ENCODE data around the gene TSPAN31.
A peak's percentile ranks its signal among the peaks of the same experiment; 100 is the strongest.

Gene TSPAN31

DNA sequence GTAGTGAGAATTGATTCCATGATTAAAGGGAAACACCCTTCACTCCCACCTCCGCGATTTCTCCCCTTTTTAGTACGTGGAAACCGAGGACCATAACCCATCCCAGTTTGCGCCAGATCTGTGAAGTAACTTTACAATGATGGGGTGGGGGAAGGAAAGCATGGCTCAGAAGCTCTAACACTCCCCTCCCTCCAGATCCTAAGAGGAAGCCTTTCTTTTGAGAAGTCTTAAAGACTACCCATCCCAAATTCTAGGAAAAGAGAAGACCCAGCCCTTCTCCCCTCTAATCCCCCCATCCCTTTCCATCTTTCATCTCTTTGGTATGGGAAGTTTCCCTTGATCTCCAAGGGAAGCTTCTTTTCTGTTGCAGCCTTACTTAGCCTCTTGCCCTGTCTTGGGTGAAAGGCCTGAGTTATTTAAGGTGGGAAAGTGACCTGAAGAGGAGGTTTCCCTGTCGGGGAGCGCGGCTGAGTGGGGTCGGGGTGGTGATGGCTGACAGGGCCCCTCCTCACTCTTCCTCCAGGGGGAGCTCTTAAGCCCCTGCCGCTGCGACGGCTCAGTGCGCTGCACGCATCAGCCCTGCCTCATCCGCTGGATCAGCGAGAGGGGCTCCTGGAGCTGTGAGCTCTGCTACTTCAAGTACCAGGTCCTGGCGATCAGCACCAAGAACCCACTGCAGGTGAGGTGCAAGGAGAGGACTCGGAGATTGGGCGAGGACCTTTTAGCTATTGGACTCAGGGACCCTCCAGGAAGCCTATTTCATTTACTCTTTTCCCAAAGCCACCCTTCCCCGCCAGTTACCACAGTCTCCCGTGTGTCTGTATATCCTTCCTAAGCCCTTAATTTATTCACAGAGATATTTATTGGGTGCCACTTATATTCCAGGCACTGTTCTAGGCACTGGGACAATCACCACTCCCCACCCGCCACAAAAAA, 11.8 kb downstream of the TSPAN31 start:
- Histone ChIP-seq H3K9ac (peak overlapping the region in 5 of 11 experiments; percentile 70 to 87 (median 77); a peak in 10 of 22 replicates), H3K4me1 (peaks cover 31 to 40% (median 37%) of the 10 kb centered on the region in 10 experiments), H4K20me1 (peaks cover 3 to 43% (median 18%) of the 10 kb centered on the region in 11 experiments; a peak in 13 of 22 replicates), H3K4me2 (peak overlapping the region; percentile 93 to 100 (median 99)), H3K27me3 (peaks cover 39 to 81% (median 75%) of the 10 kb centered on the region in 11 experiments), H3K27ac (peak overlapping the region in 3 of 11 experiments; percentile 52 to 67 (median 63); a peak in 6 of 22 replicates), H3K4me3 (peak overlapping the region; percentile 60 to 84 (median 69); a peak in 18 of 20 replicates), H3K36me3 (peaks cover 0 to 18% (median 0%) of the 10 kb centered on the region in 11 experiments; a peak in 9 of 22 replicates), H3K9me3 (replicated peaks in 1 of 11) (no peaks in the 10 kb centered on the region)
- no peak for TF ChIP-seq Cebpa-rat (IDR thresholded peaks at IDR 0.05)

DNA sequence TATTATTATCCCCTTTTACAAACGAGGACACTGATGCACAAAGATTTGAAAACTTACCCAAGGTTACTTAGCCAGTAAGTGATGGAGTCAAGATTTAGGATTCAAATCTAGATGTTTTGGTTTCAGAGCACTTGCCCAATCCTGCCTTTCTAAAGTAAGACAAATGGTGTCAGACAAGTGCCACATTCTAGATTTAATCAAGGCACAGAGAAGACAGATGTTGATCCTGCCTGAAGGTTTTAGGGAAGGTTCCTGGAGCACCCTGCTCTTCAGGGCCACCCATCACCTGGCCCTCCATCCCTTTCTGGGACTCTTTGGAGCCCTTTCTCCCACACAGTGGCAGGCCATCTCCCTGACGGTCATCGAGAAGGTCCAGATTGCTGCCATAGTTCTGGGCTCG, 12.9 kb downstream of the TSPAN31 start:
- H3K36me3 ChIP-seq: peaks cover 0 to 18% (median under 1%) of the 10 kb centered on the region in 11 experiments; a peak in 9 of 22 replicates
- no peak overlapping the region for H3K4me3 ChIP-seq
- peaks cover 44 to 91% (median 85%) of the 10 kb centered on the region in 11 experiments for H3K27me3 ChIP-seq
- H3K27ac ChIP-seq: no peak overlapping the region
- H3K4me2 ChIP-seq: no peak overlapping the region
- no peaks in the 10 kb centered on the region for H3K9me3 ChIP-seq (replicated peaks in 1 of 11)
- H3K4me1 ChIP-seq: peaks cover 28 to 37% (median 34%) of the 10 kb centered on the region in 10 experiments
- no peak overlapping the region for H3K9ac ChIP-seq
- peaks cover 3 to 54% (median 18%) of the 10 kb centered on the region in 11 experiments; a peak in 13 of 22 replicates for H4K20me1 ChIP-seq
- no peak for TF ChIP-seq Cebpa-rat (IDR thresholded peaks at IDR 0.05)

DNA sequence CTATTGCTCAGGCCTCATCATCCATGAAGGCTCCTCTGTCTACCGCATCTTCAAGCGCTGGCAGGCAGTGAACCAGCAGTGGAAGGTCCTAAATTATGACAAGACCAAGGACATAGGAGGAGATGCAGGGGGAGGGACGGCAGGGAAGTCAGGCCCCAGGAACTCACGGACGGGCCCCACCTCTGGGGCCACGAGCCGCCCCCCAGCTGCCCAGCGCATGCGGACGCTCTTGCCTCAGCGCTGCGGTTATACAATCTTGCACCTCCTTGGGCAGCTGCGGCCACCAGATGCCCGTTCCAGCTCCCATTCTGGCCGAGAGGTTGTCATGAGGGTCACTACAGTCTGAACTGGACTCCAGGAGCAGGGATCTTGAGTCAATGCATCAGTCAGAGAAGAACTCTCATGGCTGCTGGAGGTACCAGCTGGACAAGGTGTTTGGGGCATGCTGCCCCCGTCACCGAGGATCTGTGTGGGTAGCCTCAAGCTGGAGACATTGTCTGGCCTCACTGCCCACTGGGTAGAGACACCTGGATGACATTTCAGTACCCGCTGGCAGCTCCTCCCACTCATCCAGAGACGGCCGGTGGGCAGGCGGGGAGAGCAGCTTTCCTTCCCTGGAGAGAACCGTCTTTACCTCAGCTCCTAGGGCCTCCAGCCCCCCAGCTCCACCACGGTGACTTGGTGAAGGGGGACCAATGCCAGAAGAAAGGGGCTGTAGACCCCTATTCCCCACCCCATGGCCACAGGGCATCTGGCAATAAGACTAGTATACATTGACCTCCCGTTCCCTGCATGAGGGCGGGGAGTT, 13.9 kb downstream of the TSPAN31 start:
- peaks cover 53 to 91% (median 85%) of the 10 kb centered on the region in 11 experiments for H3K27me3 ChIP-seq
- no peaks in the 10 kb centered on the region for H3K9me3 ChIP-seq (replicated peaks in 1 of 11)
- no peak overlapping the region for H3K4me3 ChIP-seq
- no peak overlapping the region for H3K27ac ChIP-seq
- H3K4me1 ChIP-seq: peaks cover 23 to 27% (median 25%) of the 10 kb centered on the region in 10 experiments
- no peak for TF ChIP-seq Cebpa-rat (IDR thresholded peaks at IDR 0.05)
- H3K4me2 ChIP-seq: no peak overlapping the region
- H3K9ac ChIP-seq: no peak overlapping the region
- H3K36me3 ChIP-seq: peaks cover 0 to 18% (median 6%) of the 10 kb centered on the region in 11 experiments; a peak in 9 of 22 replicates
- peaks cover 3 to 60% (median 18%) of the 10 kb centered on the region in 11 experiments; a peak in 13 of 22 replicates for H4K20me1 ChIP-seq

DNA sequence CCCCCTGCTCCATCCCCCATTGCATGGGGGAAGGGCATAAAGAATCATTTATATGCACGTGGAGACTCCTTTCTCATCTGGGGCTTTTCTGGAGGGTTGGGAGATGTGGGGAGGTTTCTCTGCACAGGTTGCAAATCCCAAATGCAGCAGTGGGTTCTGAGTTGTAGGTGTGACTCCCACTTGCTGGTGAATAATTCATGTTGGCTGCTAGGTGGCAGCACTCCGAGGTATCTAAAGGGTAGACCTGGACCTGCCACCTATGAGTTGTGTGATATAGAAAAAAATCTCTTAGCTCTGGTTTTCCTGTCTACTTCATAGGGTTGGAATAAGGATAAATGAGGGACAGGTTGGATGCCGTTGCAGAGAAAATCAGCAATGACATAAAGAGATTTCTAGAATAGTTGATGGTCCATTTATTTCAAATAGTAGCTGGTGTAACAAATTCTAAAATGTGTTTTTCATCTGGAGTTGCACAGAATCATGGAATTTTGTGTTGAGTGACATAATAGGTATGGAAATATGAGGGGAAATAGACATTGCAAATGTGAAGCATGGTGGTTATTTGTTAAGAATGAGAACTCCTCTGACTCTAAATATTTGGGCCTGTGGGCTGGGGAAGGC, 14.6 kb downstream of the TSPAN31 start:
- no peak for TF ChIP-seq Cebpa-rat (IDR thresholded peaks at IDR 0.05)
- peaks cover 53 to 91% (median 85%) of the 10 kb centered on the region in 11 experiments for H3K27me3 ChIP-seq
- peaks cover 0 to 1% (median 0%) of the 10 kb centered on the region in 11 experiments; a peak in 1 of 22 replicates for H3K9me3 ChIP-seq (replicated peaks in 1 of 11)
- no peak overlapping the region for H3K4me2 ChIP-seq
- no peak overlapping the region for H3K4me3 ChIP-seq
- peaks cover 0 to 18% (median 6%) of the 10 kb centered on the region in 11 experiments; a peak in 10 of 22 replicates for H3K36me3 ChIP-seq
- no peak overlapping the region for H3K9ac ChIP-seq
- peaks cover 3 to 67% (median 19%) of the 10 kb centered on the region in 11 experiments; a peak in 15 of 22 replicates for H4K20me1 ChIP-seq
- no peak overlapping the region for H3K27ac ChIP-seq
- peaks cover 17 to 20% (median 19%) of the 10 kb centered on the region in 10 experiments for H3K4me1 ChIP-seq

DNA sequence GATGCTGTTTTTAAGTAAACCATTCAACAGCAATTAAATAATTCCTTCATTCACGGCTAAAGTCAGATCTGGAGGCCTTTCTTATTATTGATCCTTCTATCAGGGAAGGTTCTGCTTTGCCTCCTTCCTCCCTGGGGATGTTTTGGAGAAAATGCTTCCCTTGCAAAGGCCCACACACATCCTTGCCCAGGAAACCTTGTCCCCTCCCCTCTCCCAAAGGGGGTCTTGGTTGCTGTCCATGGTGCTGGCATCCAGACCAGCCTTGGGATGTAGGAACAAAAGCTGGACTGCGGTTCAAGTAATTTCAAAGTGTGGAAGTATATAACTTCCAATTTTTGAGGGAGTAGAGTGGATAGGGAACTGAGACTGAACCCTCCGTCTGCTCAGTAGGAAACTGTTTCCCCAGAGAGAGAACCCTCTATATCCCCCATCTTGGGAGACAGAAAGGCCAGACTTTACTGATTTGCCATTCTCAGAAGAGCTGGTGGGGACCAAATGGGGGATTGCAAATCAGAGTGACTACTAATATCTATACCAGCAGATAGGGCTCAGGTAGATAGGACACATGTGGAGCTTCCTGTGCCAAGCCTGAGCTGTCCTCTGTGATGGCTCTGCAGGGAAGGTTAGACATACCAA, 15.6 kb downstream of the TSPAN31 start:
- H3K9ac ChIP-seq: no peak overlapping the region
- H4K20me1 ChIP-seq: peaks cover 3 to 77% (median 22%) of the 10 kb centered on the region in 11 experiments; a peak in 19 of 22 replicates
- H3K9me3 ChIP-seq (replicated peaks in 1 of 11): peaks cover 0 to 7% (median 0%) of the 10 kb centered on the region in 11 experiments; a peak in 1 of 22 replicates
- no peak for TF ChIP-seq Cebpa-rat (IDR thresholded peaks at IDR 0.05)
- no peak overlapping the region for H3K27ac ChIP-seq
- H3K4me2 ChIP-seq: no peak overlapping the region
- H3K36me3 ChIP-seq: peaks cover 0 to 18% (median 6%) of the 10 kb centered on the region in 11 experiments; a peak in 10 of 22 replicates
- H3K27me3 ChIP-seq: peaks cover 59 to 92% (median 87%) of the 10 kb centered on the region in 11 experiments
- H3K4me3 ChIP-seq: no peak overlapping the region
- peaks cover 23 to 27% (median 25%) of the 10 kb centered on the region in 10 experiments for H3K4me1 ChIP-seq

DNA sequence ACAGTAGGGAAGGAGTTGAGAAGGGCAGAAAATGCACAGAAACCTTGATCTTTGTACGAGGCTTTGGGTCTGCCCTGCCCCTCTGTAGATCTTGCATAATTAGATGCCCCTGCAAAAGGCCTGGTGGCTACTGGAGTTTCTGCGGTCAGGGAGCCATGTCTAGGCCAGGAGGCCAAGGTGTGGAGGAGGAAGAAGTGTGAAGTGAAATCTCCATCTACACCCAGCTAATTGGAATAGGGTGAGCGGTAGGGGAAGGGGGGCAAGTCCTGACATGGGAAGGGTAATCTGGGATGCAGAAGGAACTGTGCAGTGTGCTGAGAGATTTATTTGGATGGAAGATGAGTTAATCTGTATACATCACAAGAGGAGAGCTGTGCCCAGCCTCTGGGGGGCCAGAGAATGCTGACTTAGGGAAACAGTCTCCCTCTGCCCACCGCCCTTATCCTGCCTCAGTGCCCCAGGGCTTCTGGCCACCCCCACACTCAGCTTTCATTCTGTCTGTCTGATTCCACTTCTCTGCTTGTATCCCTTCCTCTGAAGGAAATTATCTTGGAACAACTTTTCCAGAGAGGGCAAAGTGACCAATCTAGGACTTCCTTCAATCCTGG, 16.7 kb downstream of the TSPAN31 start:
- H3K4me3 ChIP-seq: no peak overlapping the region
- peaks cover 3 to 77% (median 33%) of the 10 kb centered on the region in 11 experiments; a peak in 20 of 22 replicates for H4K20me1 ChIP-seq
- peaks cover 0 to 7% (median 0%) of the 10 kb centered on the region in 11 experiments; a peak in 2 of 22 replicates for H3K9me3 ChIP-seq (replicated peaks in 1 of 11)
- TF ChIP-seq Cebpa-rat (IDR thresholded peaks at IDR 0.05): no peak
- peaks cover 0 to 18% (median 6%) of the 10 kb centered on the region in 11 experiments; a peak in 10 of 22 replicates for H3K36me3 ChIP-seq
- no peak overlapping the region for H3K4me2 ChIP-seq
- H3K9ac ChIP-seq: no peak overlapping the region
- no peak overlapping the region for H3K27ac ChIP-seq
- peaks cover 14 to 28% (median 24%) of the 10 kb centered on the region in 10 experiments for H3K4me1 ChIP-seq
- H3K27me3 ChIP-seq: peaks cover 64 to 92% (median 87%) of the 10 kb centered on the region in 11 experiments

DNA sequence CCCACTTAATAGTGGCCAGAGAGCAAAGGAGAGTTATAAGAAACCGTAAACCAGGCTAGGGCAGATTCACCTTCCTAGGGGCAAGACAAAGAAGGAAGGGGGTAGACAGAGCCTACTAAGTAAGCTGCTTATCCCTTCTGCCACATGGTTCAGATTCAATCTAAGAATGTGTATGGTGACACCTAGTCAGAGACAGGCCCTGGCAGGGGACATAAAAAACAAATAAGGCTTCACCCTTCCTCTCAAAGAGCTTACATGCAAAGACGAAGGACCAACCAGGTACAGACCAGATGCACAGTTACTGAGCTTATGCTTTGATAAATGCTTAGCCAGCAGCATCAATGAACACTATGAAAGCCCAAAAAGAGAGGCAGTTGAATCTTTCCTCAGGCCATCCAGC, 17.6 kb downstream of the TSPAN31 start:
- Histone ChIP-seq H3K27me3 (peaks cover 67 to 92% (median 87%) of the 10 kb centered on the region in 11 experiments), H3K4me1 (peaks cover 9 to 31% (median 28%) of the 10 kb centered on the region in 10 experiments), H3K4me2 (no peak overlapping the region), H3K4me3 (no peak overlapping the region), H3K36me3 (peaks cover 0 to 17% (median 11%) of the 10 kb centered on the region in 11 experiments; a peak in 16 of 22 replicates), H3K27ac (no peak overlapping the region), H4K20me1 (peaks cover 3 to 82% (median 41%) of the 10 kb centered on the region in 11 experiments; a peak in 20 of 22 replicates), H3K9ac (no peak overlapping the region), H3K9me3 (replicated peaks in 1 of 11) (peaks cover 0 to 7% (median 0%) of the 10 kb centered on the region in 11 experiments; a peak in 2 of 22 replicates)
- no peak for TF ChIP-seq Cebpa-rat (IDR thresholded peaks at IDR 0.05)

Data from BLaER1 treated with 17β-estradiol and CSF1 and Interleukin-3, amounts not matched to agents 10 nM and 100 nM (cell line).